RWPE2 (cell line): ENCODE data around the gene CFAP46.
"Not testable (repeated sequence)": the region's sequence is repeated elsewhere in the genome, so short reads cannot be mapped to it uniquely, and the experiment has no call there.

Source experiments
- ATAC-seq: fragments of 200-7000 bp; cut with Tn5 transposase; 3 replicates; pipeline ENCODE4 v1.9.1; 2021; ENCODE audit warnings: low read depth
- DNase-seq: peaks from one replicate; pipeline ENCODE4 v3.0.0-alpha.2; 2020; ENCODE audit warnings: low spot score
- H3K27ac ChIP-seq: fragments of 450-650 bp; 2 replicates; pipeline ENCODE4 v1.5.1; 2017; ENCODE audit warnings: mild to moderate bottlenecking; ENCODE audit not compliant: poor library complexity, severe bottlenecking
- H3K27me3 ChIP-seq: fragments of 250-450 bp; sonication (Bioruptor Pico); 2 replicates; pipeline ENCODE4 v1.5.1; 2021; ENCODE audit warnings: mild to moderate bottlenecking, moderate library complexity; ENCODE audit not compliant: insufficient read depth, poor library complexity, severe bottlenecking
- H3K36me3 ChIP-seq: fragments of 250-450 bp; sonication (Bioruptor Pico); 2 replicates; pipeline ENCODE4 v1.5.1; 2020; ENCODE audit warnings: low read depth, mild to moderate bottlenecking, moderate library complexity
- H3K4me1 ChIP-seq: fragments of 250-450 bp; sonication (Bioruptor Pico); 2 replicates; pipeline ENCODE4 v1.5.1; 2021; ENCODE audit warnings: mild to moderate bottlenecking, moderate library complexity; ENCODE audit not compliant: insufficient read depth, poor library complexity, severe bottlenecking
- H3K4me3 ChIP-seq: fragments of 250-450 bp; sonication (Bioruptor Pico); 2 replicates; pipeline ENCODE4 v1.5.1; 2021; ENCODE audit warnings: mild to moderate bottlenecking, moderate library complexity; ENCODE audit not compliant: severe bottlenecking
- H3K9me3 ChIP-seq: fragments of 250-450 bp; sonication (Bioruptor Pico); 2 replicates; pipeline ENCODE4 v1.5.1; 2021; ENCODE audit warnings: mild to moderate bottlenecking, moderate library complexity; ENCODE audit not compliant: severe bottlenecking
- TF ChIP-seq, protein P1 (sequence below): fragments of 450-650 bp; IDR thresholded peaks from one replicate; pipeline ENCODE4 v1.5.1; 2017; ENCODE audit warnings: mild to moderate bottlenecking, moderate library complexity; ENCODE audit not compliant: poor library complexity, severe bottlenecking

The CFAP46 gene

DNA sequence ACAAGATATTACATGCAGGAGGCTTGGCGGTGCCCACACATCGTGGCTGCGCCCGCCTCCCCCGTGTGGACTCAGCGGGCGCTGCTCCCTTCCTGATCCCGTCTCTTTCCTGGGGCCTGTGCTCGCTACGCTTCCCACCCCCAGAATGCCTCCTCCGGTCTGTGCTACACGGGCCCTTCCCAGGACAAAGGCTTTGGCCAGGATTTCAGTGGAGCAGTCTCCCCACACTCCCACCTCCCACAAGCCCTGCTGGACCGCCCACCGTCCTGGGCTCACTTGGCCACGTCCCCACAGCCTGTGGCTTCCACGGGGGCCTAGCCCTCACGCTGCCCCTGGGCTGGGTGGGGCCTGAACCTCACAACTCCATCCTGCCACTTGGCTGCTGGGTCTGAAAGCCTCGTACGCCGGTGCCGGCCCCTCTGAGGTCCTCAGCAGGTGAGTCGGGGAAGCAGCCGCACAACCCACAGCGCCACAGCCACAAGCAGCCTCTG is 17.3 kb downstream of the CFAP46 start:
- Histone ChIP-seq H3K4me3 (no peak overlapping the region), H3K27ac (no peak overlapping the region), H3K27me3 (no peaks in the 10 kb centered on the region), H3K36me3 (no peaks in the 10 kb centered on the region), H3K4me1 (no peaks in the 10 kb centered on the region), H3K9me3 (no peaks in the 10 kb centered on the region)
- TF ChIP-seq, protein P1, sequence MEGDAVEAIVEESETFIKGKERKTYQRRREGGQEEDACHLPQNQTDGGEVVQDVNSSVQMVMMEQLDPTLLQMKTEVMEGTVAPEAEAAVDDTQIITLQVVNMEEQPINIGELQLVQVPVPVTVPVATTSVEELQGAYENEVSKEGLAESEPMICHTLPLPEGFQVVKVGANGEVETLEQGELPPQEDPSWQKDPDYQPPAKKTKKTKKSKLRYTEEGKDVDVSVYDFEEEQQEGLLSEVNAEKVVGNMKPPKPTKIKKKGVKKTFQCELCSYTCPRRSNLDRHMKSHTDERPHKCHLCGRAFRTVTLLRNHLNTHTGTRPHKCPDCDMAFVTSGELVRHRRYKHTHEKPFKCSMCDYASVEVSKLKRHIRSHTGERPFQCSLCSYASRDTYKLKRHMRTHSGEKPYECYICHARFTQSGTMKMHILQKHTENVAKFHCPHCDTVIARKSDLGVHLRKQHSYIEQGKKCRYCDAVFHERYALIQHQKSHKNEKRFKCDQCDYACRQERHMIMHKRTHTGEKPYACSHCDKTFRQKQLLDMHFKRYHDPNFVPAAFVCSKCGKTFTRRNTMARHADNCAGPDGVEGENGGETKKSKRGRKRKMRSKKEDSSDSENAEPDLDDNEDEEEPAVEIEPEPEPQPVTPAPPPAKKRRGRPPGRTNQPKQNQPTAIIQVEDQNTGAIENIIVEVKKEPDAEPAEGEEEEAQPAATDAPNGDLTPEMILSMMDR, result no peak
- no peak for ATAC-seq
- peak; percentile 55 for DNase-seq

DNA sequence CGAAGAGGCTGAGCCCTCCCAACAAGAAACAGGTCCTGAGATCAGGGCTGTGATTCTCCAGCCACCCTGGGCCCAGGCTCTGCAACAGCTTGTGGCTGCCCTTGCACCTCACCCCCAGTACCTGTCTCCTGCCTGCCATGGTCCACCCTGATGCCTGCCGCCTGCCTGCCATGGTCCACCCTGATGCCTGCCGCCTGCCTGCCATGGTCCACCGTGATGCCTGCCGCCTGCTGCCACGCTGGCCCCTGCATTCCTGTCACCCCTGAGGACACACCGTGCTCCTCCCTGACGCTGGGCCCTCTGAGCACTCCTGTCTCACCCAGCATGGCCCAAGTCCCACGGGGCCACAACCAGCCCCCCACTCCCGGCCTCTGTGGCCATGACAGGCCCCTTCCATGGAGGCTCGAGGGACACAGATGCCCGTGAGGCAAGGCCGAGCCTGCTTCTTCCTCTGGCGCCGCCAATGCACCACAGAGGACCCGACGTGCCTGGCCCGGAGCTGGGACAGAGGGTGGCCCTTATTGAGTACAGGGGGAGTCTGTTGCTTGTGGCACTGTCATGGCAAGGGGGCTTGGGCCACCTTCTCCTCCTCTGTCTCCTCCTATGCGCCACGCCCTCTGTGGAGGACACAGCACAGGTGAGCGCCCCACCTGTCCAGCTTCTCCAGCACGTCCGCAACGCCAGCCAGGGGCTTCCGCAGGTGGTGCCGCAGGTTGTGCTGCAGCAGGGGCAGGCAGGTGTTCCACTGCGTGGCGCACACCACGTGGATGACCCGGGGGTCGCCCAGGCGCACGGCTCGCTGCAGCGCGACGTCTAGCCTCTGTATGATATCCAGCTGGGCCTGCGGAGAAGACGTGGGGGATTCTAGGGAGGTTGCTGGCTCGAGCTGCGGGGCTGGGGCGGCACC is 18.1 kb downstream of the CFAP46 start:
- Histone ChIP-seq H3K4me3 (no peak overlapping the region), H3K36me3 (no peaks in the 10 kb centered on the region), H3K4me1 (no peaks in the 10 kb centered on the region), H3K27ac (no peak overlapping the region), H3K9me3 (no peaks in the 10 kb centered on the region), H3K27me3 (no peaks in the 10 kb centered on the region)
- no peak for ATAC-seq
- TF ChIP-seq, protein P1, result no peak
- peak; percentile 75 for DNase-seq

DNA sequence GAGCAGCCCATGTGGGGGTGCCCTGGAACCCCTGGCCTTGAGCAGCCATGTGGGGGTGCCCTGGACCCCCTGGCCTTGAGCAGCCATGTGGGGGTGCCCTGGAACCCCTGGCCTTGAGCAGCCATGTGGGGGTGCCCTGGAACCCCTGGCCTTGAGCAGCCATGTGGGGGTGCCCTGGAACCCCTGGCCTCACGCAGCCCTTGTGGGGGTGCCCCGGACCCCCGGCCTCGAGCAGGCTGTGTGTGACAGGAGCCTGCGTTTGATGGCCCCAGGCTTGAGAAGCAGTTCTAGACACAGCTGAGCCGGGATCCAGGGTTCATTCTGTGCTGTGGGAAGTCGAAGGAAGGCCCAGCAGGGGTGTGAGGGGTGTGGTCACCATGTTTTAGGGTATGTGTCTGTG is 19.0 kb downstream of the CFAP46 start:
- not testable (repeated sequence) for H3K9me3 ChIP-seq, H3K36me3 ChIP-seq, H3K4me1 ChIP-seq, DNase-seq, H3K4me3 ChIP-seq, ATAC-seq, H3K27ac ChIP-seq, H3K27me3 ChIP-seq

DNA sequence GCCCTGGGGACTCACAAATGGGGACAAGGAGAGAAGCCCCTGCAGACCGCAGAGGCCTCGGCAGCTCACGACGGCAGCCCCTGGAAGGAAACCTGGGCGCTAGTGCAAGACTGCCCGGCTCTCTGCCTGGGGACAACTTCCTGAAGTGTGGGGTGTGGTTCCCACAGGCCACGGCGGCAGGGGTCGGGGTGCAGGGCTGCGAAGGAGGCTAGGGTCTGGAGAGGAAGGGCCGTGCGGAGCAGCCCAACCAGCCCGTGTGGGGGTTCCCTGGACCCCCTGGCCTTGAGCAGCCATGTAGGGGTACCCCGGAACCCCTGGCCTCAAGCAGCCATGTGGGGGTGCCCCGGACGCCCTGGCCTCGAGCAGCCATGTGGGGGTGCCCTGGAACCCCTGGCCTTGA is 19.5 kb downstream of the CFAP46 start:
- Histone ChIP-seq H3K9me3 (no peaks in the 10 kb centered on the region), H3K4me3 (no peak overlapping the region), H3K27me3 (no peaks in the 10 kb centered on the region), H3K4me1 (no peaks in the 10 kb centered on the region), H3K36me3 (no peaks in the 10 kb centered on the region), H3K27ac (no peak overlapping the region)
- ATAC-seq (no peak), DNase-seq (no peak)
- TF ChIP-seq, protein P1, result no peak

DNA sequence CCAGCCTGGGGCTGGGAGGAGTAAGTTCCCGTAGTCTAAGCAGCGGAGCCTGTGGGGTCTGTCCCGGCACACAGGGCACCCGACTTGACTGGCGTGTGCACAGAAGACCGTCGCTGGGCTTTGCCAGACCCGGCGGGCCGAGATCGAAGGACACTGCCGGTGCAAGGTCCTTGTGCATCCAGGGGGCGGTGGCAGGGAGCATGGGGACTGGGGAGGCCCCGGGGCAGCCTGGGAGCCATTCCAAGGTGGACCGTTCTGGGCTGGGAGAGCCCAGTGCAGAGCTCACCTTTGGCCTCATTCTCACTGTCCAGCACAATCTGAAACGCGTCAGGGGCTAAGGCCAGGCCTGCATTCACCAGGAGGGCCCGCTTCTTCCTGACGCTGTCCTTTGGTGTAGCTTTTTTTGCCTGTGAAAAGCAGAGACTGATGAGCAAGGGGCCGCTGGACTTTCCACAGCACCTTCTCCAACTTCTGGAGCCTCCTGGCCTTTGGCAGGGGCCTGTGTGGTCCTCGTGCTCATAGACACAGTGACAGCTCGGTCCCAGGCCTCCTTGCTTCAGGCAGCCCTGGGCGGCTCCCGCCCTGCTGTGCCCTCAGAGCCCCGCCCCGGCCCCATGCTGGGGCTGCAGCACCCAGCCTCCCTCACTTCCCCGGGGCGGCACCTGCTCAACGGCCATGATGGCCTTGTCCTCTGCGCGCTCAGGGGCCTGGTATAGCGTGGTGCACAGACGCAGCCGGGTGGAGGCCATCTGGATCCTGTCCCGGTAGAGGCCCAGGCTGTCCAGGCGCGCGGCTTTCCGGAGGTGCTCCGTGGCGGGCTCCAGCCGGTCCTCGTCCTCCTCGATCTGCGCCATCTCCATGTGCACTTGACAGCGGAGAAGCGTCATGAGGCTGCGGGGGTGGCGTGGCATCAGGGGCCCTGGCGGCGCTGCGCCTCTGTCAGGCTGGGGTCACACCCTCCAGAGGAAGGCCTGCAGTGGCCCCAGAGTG is 20.3 kb downstream of the CFAP46 start:
- no peaks in the 10 kb centered on the region for H3K4me1 ChIP-seq
- DNase-seq (no peak), ATAC-seq (no peak)
- H3K4me3 ChIP-seq, result no peak overlapping the region
- H3K27me3 ChIP-seq, result no peaks in the 10 kb centered on the region
- TF ChIP-seq, protein P1, result no peak
- no peak overlapping the region for H3K27ac ChIP-seq
- H3K36me3 ChIP-seq, result no peaks in the 10 kb centered on the region
- H3K9me3 ChIP-seq, result no peaks in the 10 kb centered on the region
